Smooth muscle cell (in vitro differentiated cells): ENCODE results near the gene DNAAF1. TPM values are rescaled to one million over a fixed set of nuclear protein-coding genes. Genes with fewer than 3 reads are reported as not detected.

Experiments used
- DNase-seq: peaks from one replicate; lab custom pipeline; 2025; ENCODE audit not compliant: unreplicated experiment; lab: John Stamatoyannopoulos, UW
- H2AFZ ChIP-seq: fragments of 200-600 bp; sonication (generic); 2 replicates; pipeline ENCODE4 v1.6.0; 2016; ENCODE audit warnings: antibody characterized with exemption, low read depth, mild to moderate bottlenecking
- H3F3A ChIP-seq: fragments of 200-600 bp; sonication (generic); 2 replicates; pipeline ENCODE4 v1.6.0; 2017; ENCODE audit warnings: antibody characterized with exemption, low read depth
- H3K27ac ChIP-seq: fragments of 200-600 bp; sonication (generic); 2 replicates; pipeline ENCODE4 v1.5.1; 2016; ENCODE audit warnings: low read depth, mild to moderate bottlenecking
- H3K27me3 ChIP-seq: fragments of 200-600 bp; sonication (generic); 2 replicates; pipeline ENCODE4 v1.6.1; 2016; ENCODE audit warnings: low read depth, mild to moderate bottlenecking
- H3K36me3 ChIP-seq: fragments of 200-600 bp; sonication (generic); 2 replicates; pipeline ENCODE4 v1.5.1; 2016; ENCODE audit warnings: low read depth
- H3K4me1 ChIP-seq: fragments of 200-600 bp; sonication (generic); 2 replicates; pipeline ENCODE4 v1.5.1; 2016; ENCODE audit warnings: low read depth
- H3K4me2 ChIP-seq: fragments of 200-600 bp; sonication (generic); 2 replicates; pipeline ENCODE4 v1.6.0; 2016; ENCODE audit warnings: mild to moderate bottlenecking
- H3K4me3 ChIP-seq: fragments of 200-600 bp; sonication (generic); 2 replicates; pipeline ENCODE4 v1.5.1; 2016; ENCODE audit warnings: mild to moderate bottlenecking
- H3K79me2 ChIP-seq: fragments of 200-600 bp; sonication (generic); 2 replicates; pipeline ENCODE4 v1.6.0; 2016; ENCODE audit warnings: low read depth, mild to moderate bottlenecking
- H3K9ac ChIP-seq: fragments of 200-600 bp; sonication (generic); 2 replicates; pipeline ENCODE4 v1.6.0; 2016; ENCODE audit warnings: low read depth
- H3K9me3 ChIP-seq: fragments of 200-600 bp; sonication (generic); replicated peaks from 2 replicates; pipeline ENCODE4 v1.5.1; 2016; ENCODE audit warnings: low read depth
- H4K20me1 ChIP-seq: fragments of 200-600 bp; sonication (generic); 2 replicates; pipeline ENCODE4 v1.6.0; 2016; ENCODE audit warnings: low read depth
- whole genome bisulfite sequencing: methylation state at CpG from one replicate; pipeline ENCODE4 v1.1.7; 2016; ENCODE audit warnings: low lambda C conversion rate; 5-methylcytosine and 5-hydroxymethylcytosine counted together
- polyA plus RNA-seq: library from polyadenylated mRNA; unstranded; fragments of >200 nt; fragmentation: Nextera tagmentation; extraction: Ambion mirVana; gene quantifications from 2 replicates; pipeline ENCODE4 v1.2.1, GENCODE V29; 2016
- total RNA-seq: library from RNA; depleted of rRNA; stranded (reverse); fragments of >200 nt; gene quantifications from 2 replicates; pipeline ENCODE4 v1.2.3, GENCODE V29; 2014
- TF ChIP-seq, protein P1 (sequence below): fragments of 200-600 bp; sonication (generic); IDR thresholded peaks from 2 replicates; pipeline ENCODE4 v1.5.1; 2017; ENCODE audit warnings: borderline replicate concordance, mild to moderate bottlenecking, antibody characterized with exemption; ENCODE audit not compliant: insufficient read depth, poor library complexity, severe bottlenecking

The DNAAF1 gene
- total and polyA plus RNA-seq, 2 experiments from 2014 or later: 0.09 TPM; not detected in 1

DNA sequence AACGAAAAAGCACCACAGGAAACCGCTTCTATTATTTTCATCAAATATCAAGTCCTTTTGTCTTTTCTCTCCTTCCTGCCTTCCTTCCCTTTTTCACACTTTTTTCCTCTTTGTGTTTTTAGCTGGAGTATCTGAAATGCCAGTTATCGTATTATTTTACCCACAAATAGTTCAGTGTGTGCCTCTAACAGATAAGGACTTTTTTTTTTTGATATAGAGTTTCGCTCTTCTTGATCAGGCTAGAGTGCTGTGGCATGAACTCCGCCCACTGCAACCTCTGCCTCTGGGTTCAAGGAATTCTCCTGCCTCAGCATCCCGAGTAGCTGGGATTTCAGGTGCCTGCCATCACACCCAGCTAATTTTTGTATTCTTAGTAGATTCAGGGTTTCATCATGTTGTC, 10.7 kb downstream of the DNAAF1 start:
- no peaks in the 10 kb centered on the region for H3K79me2 ChIP-seq
- H2AFZ ChIP-seq: no peak overlapping the region
- no peak overlapping the region for H3K27ac ChIP-seq
- no peak for DNase-seq
- H3K4me1 ChIP-seq: no peaks in the 10 kb centered on the region
- H3K4me2 ChIP-seq: no peak overlapping the region
- no peaks in the 10 kb centered on the region for H4K20me1 ChIP-seq
- H3K4me3 ChIP-seq: no peak overlapping the region
- H3K9ac ChIP-seq: no peak overlapping the region
- H3K36me3 ChIP-seq: no peaks in the 10 kb centered on the region
- 97% methylated on average over 6 of the region's 6 CpGs for WGBS
- TF ChIP-seq, protein P1, sequence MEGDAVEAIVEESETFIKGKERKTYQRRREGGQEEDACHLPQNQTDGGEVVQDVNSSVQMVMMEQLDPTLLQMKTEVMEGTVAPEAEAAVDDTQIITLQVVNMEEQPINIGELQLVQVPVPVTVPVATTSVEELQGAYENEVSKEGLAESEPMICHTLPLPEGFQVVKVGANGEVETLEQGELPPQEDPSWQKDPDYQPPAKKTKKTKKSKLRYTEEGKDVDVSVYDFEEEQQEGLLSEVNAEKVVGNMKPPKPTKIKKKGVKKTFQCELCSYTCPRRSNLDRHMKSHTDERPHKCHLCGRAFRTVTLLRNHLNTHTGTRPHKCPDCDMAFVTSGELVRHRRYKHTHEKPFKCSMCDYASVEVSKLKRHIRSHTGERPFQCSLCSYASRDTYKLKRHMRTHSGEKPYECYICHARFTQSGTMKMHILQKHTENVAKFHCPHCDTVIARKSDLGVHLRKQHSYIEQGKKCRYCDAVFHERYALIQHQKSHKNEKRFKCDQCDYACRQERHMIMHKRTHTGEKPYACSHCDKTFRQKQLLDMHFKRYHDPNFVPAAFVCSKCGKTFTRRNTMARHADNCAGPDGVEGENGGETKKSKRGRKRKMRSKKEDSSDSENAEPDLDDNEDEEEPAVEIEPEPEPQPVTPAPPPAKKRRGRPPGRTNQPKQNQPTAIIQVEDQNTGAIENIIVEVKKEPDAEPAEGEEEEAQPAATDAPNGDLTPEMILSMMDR: no peak
- H3K9me3 ChIP-seq: no peaks in the 10 kb centered on the region
- H3K27me3 ChIP-seq: no peaks in the 10 kb centered on the region
- H3F3A ChIP-seq: no peaks in the 10 kb centered on the region

DNA sequence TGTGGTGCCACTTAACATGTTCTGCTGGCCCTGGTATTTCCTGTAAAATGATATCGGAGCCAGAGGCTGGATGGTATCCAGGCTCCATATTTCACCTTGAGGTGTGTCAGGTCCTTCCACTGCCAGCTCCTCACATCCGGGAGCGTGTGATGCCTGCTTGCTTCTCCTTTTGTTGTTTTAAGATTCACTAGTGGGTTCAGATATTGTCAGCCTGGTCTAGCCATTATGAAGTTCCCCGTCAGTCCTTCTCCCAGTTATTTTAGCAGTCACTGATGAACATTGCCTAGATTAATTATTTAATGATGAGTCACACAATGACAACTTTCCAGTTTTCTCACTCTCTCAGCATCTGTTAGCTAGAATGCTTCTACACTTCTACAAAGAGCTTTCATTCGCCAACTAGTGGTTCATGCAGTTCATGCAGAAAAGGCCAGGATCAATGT, 11.3 kb downstream of the DNAAF1 start:
- H3K9me3 ChIP-seq: no peaks in the 10 kb centered on the region
- H3K27me3 ChIP-seq: no peaks in the 10 kb centered on the region
- H4K20me1 ChIP-seq: no peaks in the 10 kb centered on the region
- 93% methylated on average over 5 of the region's 5 CpGs for WGBS
- TF ChIP-seq, protein P1: no peak
- H3K9ac ChIP-seq: no peak overlapping the region
- H3K79me2 ChIP-seq: no peaks in the 10 kb centered on the region
- no peaks in the 10 kb centered on the region for H3K36me3 ChIP-seq
- no peaks in the 10 kb centered on the region for H3K4me1 ChIP-seq
- no peak overlapping the region for H2AFZ ChIP-seq
- no peaks in the 10 kb centered on the region for H3F3A ChIP-seq
- no peak overlapping the region for H3K4me3 ChIP-seq
- no peak overlapping the region for H3K27ac ChIP-seq
- no peak for DNase-seq
- H3K4me2 ChIP-seq: no peak overlapping the region

DNA sequence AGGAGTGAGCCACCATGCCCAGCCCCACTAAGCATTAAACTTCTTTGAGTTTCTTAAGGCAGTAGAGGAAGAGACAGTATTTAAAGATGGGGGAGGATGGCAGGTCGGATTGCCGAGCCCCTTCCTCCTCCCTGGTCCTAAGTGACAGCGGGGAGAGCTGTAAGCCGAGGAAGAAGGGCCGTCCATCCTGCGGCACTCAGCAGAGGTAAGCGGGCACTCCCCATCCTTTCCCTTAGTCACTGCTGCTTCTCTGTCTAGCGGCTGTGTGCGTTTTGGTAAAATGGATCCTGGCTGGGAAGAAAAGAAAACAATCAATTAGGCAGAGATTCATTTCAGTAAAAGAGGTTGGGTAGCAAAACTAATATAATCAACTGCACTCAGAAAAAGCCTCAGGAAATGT, 13.9 kb downstream of the DNAAF1 start:
- DNase-seq: no peak
- no peak overlapping the region for H3K9ac ChIP-seq
- no peak overlapping the region for H2AFZ ChIP-seq
- H3K79me2 ChIP-seq: no peaks in the 10 kb centered on the region
- H3K27ac ChIP-seq: no peak overlapping the region
- no peaks in the 10 kb centered on the region for H3K4me1 ChIP-seq
- 81% methylated on average over 9 of the region's 9 CpGs for WGBS
- H3K4me3 ChIP-seq: no peak overlapping the region
- no peaks in the 10 kb centered on the region for H3F3A ChIP-seq
- no peaks in the 10 kb centered on the region for H3K9me3 ChIP-seq
- TF ChIP-seq, protein P1: no peak
- H3K27me3 ChIP-seq: no peaks in the 10 kb centered on the region
- no peaks in the 10 kb centered on the region for H4K20me1 ChIP-seq
- no peak overlapping the region for H3K4me2 ChIP-seq
- no peaks in the 10 kb centered on the region for H3K36me3 ChIP-seq

DNA sequence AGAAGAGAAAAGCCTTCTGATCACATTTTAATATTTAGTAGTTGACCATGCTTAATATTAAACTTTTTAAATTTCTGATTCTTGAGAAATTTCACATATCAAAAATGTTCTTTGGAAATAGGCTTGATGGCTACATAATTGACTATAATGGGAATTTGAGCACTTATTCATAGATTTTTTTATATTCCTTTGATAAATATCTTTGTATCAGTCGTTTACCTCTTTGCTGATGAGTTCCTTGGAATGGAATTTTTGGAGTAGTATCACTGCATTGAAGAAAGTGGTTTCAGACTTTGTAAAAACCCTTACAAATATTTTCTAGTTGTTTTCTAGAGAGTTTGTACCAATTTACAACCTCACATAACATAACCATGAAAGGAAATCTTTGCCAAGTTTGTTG, 14.7 kb downstream of the DNAAF1 start:
- 60% methylated on average over 1 of the region's 1 CpG for WGBS

More for the DNA sequence above, 14.7 kb downstream of the DNAAF1 start:
- H4K20me1 ChIP-seq: no peaks in the 10 kb centered on the region
- H3K36me3 ChIP-seq: no peaks in the 10 kb centered on the region
- H2AFZ ChIP-seq: no peak overlapping the region
- H3K4me3 ChIP-seq: no peak overlapping the region
- DNase-seq: no peak
- H3K27me3 ChIP-seq: no peaks in the 10 kb centered on the region
- TF ChIP-seq, protein P1: no peak
- no peak overlapping the region for H3K4me2 ChIP-seq
- H3F3A ChIP-seq: no peaks in the 10 kb centered on the region
- no peaks in the 10 kb centered on the region for H3K9me3 ChIP-seq
- no peaks in the 10 kb centered on the region for H3K4me1 ChIP-seq
- H3K27ac ChIP-seq: no peak overlapping the region
- H3K79me2 ChIP-seq: no peaks in the 10 kb centered on the region
- no peak overlapping the region for H3K9ac ChIP-seq
